ENCODE measurements around the gene KCND2. TPM values are rescaled to one million over a fixed set of nuclear protein-coding genes. Genes with fewer than 3 reads are reported as not detected.

KCND2 gene
- total and polyA plus RNA-seq, 3 donors from 2014 or later: 3.8 to 6.1 (median 5.1) TPM

GRCh38 chr7:120743128-120743527 is 470.2 kb downstream of the KCND2 start:
- TF ChIP-seq CTCF (IDR thresholded peaks at IDR 0.05) (no peak), POLR2A (IDR thresholded peaks at IDR 0.05) (no peak)
- Histone ChIP-seq H3K27me3 (no peaks in the 10 kb centered on the region), H3K4me1 (no peaks in the 10 kb centered on the region), H3K9me3 (no peaks in the 10 kb centered on the region), H3K4me3 (no peak overlapping the region), H3K36me3 (ENCODE audit: low read depth, missing control alignments) (no peaks in the 10 kb centered on the region), H3K27ac (no peak overlapping the region)
- WGBS, 2 donors: 85 to 92% methylated on average over 3 of the region's 3 CpGs
- DNase-seq: no peak
- intact Hi-C loops (cut with DNase I; ENCODE audit: low total_unique reads): no loop called here

GRCh38 chr7:120760050-120760449 is 487.1 kb downstream of the KCND2 start:
- DNase-seq: no peak
- Histone ChIP-seq H3K4me3 (no peak overlapping the region), H3K27me3 (no peaks in the 10 kb centered on the region), H3K4me1 (no peaks in the 10 kb centered on the region), H3K27ac (no peak overlapping the region), H3K9me3 (no peaks in the 10 kb centered on the region), H3K36me3 (ENCODE audit: low read depth, missing control alignments) (no peaks in the 10 kb centered on the region)
- no peak for TF ChIP-seq POLR2A (IDR thresholded peaks at IDR 0.05)
- no peak for TF ChIP-seq CTCF (IDR thresholded peaks at IDR 0.05)
- intact Hi-C loops (cut with DNase I; ENCODE audit: low total_unique reads): no loop called here
- 85 to 89% methylated on average over 2 of the region's 2 CpGs for WGBS, 2 donors

GRCh38 chr7:120760851-120761250 is 487.9 kb downstream of the KCND2 start:
- no peak overlapping the region for H3K4me3 ChIP-seq
- H3K9me3 ChIP-seq: no peaks in the 10 kb centered on the region
- intact Hi-C loops (cut with DNase I; ENCODE audit: low total_unique reads): no loop called here
- TF ChIP-seq CTCF (IDR thresholded peaks at IDR 0.05): no peak
- TF ChIP-seq POLR2A (IDR thresholded peaks at IDR 0.05): no peak
- 75 to 88% methylated on average over 3 of the region's 3 CpGs for WGBS, 2 donors
- DNase-seq: no peak
- H3K27ac ChIP-seq: no peak overlapping the region
- no peaks in the 10 kb centered on the region for H3K27me3 ChIP-seq
- no peaks in the 10 kb centered on the region for H3K36me3 ChIP-seq (ENCODE audit: low read depth, missing control alignments)
- H3K4me1 ChIP-seq: no peaks in the 10 kb centered on the region

- H3K36me3 ChIP-seq (ENCODE audit: low read depth, missing control alignments): no peaks in the 10 kb centered on the region
- no peak for DNase-seq
- no peaks in the 10 kb centered on the region for H3K4me1 ChIP-seq
- H3K27ac ChIP-seq: no peak overlapping the region
- WGBS, 2 donors: 75 to 77% methylated on average over 3 of the region's 3 CpGs
- H3K9me3 ChIP-seq: no peaks in the 10 kb centered on the region
- no peaks in the 10 kb centered on the region for H3K27me3 ChIP-seq
- TF ChIP-seq CTCF (IDR thresholded peaks at IDR 0.05): no peak
- no peak for TF ChIP-seq POLR2A (IDR thresholded peaks at IDR 0.05)
- intact Hi-C loops (cut with DNase I; ENCODE audit: low total_unique reads): no loop called here
- no peak overlapping the region for H3K4me3 ChIP-seq
These were observed 497.2 kb downstream of the KCND2 start for GRCh38 chr7:120770206-120770605.

GRCh38 chr7:120774481-120774880 is 501.5 kb downstream of the KCND2 start:
- no peak for DNase-seq
- no peaks in the 10 kb centered on the region for H3K9me3 ChIP-seq
- H3K4me3 ChIP-seq: no peak overlapping the region
- no peaks in the 10 kb centered on the region for H3K4me1 ChIP-seq
- TF ChIP-seq CTCF (IDR thresholded peaks at IDR 0.05): no peak
- no peak for TF ChIP-seq POLR2A (IDR thresholded peaks at IDR 0.05)
- H3K27ac ChIP-seq: no peak overlapping the region
- H3K27me3 ChIP-seq: no peaks in the 10 kb centered on the region
- intact Hi-C loops (cut with DNase I; ENCODE audit: low total_unique reads): no loop called here
- H3K36me3 ChIP-seq (ENCODE audit: low read depth, missing control alignments): no peaks in the 10 kb centered on the region
- 82 to 86% methylated on average over 3 of the region's 3 CpGs for WGBS, 2 donors

All from testis (tissue), 3 donors.